Prostate gland (tissue), 2 donors: ENCODE results near the gene OSBP. TPM values are rescaled to one million over a fixed set of nuclear protein-coding genes. Genes with fewer than 3 reads are reported as not detected.

ENCODE experiments used
- DNase-seq: peaks from one replicate; pipeline ENCODE4 v3.0.0-alpha.2; 2019; ENCODE audit warnings: low spot score
- H3K27ac ChIP-seq, 2 donors: fragments of 200-600 bp; sonication (generic); 2 replicates each; pipeline ENCODE4 v1.5.1; 2017 to 2019
- H3K27me3 ChIP-seq: fragments of 200-600 bp; sonication (generic); replicated peaks from 2 replicates; pipeline ENCODE4 v1.5.1; 2019; ENCODE audit not compliant: insufficient read depth
- H3K36me3 ChIP-seq, 2 donors: fragments of 200-600 bp; sonication (generic); 1 replicate in 1 of 2; 2 replicates in 1 of 2; pipeline versions ENCODE4 v1.5.1 to v1.8.1; 2017 to 2019
- H3K4me1 ChIP-seq: fragments of 200-600 bp; sonication (generic); replicated peaks from 2 replicates; pipeline ENCODE4 v1.5.1; 2019
- H3K4me3 ChIP-seq, 2 donors: fragments of 200-600 bp; sonication (generic); 2 replicates each; pipeline ENCODE4 v1.5.1; 2017 to 2019
- H3K9me3 ChIP-seq: fragments of 200-600 bp; sonication (generic); 2 replicates; pipeline ENCODE4 v1.5.1; 2017
- CTCF ChIP-seq, 4 experiments: fragments of 200-600 bp in 2 of 4; fragments of 450-650 bp in 2 of 4; sonication (generic) in 2 of 4; IDR thresholded peaks; 1 replicate in 3 of 4; 2 replicates in 1 of 4; pipeline ENCODE4 v1.5.1; 2016 to 2019; ENCODE audit warnings: antibody characterized with exemption in 4 of 4, mild to moderate bottlenecking in 2 of 4, moderate library complexity in 2 of 4
- POLR2A ChIP-seq: fragments of 450-650 bp; IDR thresholded peaks from one replicate; pipeline ENCODE4 v1.6.1; 2016; ENCODE audit warnings: antibody characterized with exemption, mild to moderate bottlenecking
- POLR2AphosphoS5 ChIP-seq: sonication (generic); formaldehyde crosslinking; IDR thresholded peaks from one replicate; pipeline ENCODE4 v1.6.1; 2017; ENCODE audit warnings: antibody characterized with exemption
- WGBS: methylation state at CpG from one replicate; pipeline ENCODE4 v1.1.5; 2018; 5-methylcytosine and 5-hydroxymethylcytosine counted together
- intact Hi-C: fragments of 100-400 bp; cut with DNase I; formaldehyde crosslinking; loops from one replicate; pipeline ENCODE4 v1.14.2; 2022
- total RNA-seq, 2 donors: library from RNA; depleted of rRNA; stranded (reverse); fragments of >200 nt; gene quantifications; one replicate each; pipeline ENCODE4 v1.1.0, GENCODE V29; 2016

The OSBP gene
- total RNA-seq, 2 donors from 2014 or later, result 46.1 to 49.0 TPM

GRCh38 chr11:59602432-59602831, 13.1 kb downstream of the OSBP start:
- H3K27me3 ChIP-seq, result no peaks in the 10 kb centered on the region
- H3K4me3 ChIP-seq, result no peak overlapping the region
- no peak for DNase-seq
- H3K9me3 ChIP-seq, result no peaks in the 10 kb centered on the region
- intact Hi-C loops, result no loop called here
- H3K36me3 ChIP-seq, result peaks cover 3 to 24% of the 10 kb centered on the region in 2 donors
- TF ChIP-seq POLR2AphosphoS5, result no peak
- no peak for TF ChIP-seq CTCF (IDR thresholded peaks at IDR 0.05)
- H3K27ac ChIP-seq, result no peak overlapping the region
- WGBS, result 93% methylated on average over 6 of the region's 6 CpGs
- no peaks in the 10 kb centered on the region for H3K4me1 ChIP-seq

- peaks cover 3 to 24% of the 10 kb centered on the region in 2 donors for H3K36me3 ChIP-seq
- no peaks in the 10 kb centered on the region for H3K27me3 ChIP-seq
- WGBS, result 67% methylated on average over 4 of the region's 4 CpGs
- no peak for DNase-seq
- no peak overlapping the region for H3K4me3 ChIP-seq
- H3K4me1 ChIP-seq, result no peaks in the 10 kb centered on the region
- no peak overlapping the region for H3K27ac ChIP-seq
- no peak for TF ChIP-seq CTCF (IDR thresholded peaks at IDR 0.05)
- no peak for TF ChIP-seq POLR2AphosphoS5
- TF ChIP-seq POLR2A, result no peak
- intact Hi-C loops, result no loop called here
- H3K9me3 ChIP-seq, result no peaks in the 10 kb centered on the region
Observed at GRCh38 chr11:59601788-59602187, 13.8 kb downstream of the OSBP start.

- TF ChIP-seq POLR2AphosphoS5, result no peak
- TF ChIP-seq CTCF (IDR thresholded peaks at IDR 0.05), result no peak
- no peaks in the 10 kb centered on the region for H3K27me3 ChIP-seq
- no peaks in the 10 kb centered on the region for H3K9me3 ChIP-seq
- peaks cover 3 to 24% of the 10 kb centered on the region in 2 donors for H3K36me3 ChIP-seq
- intact Hi-C loops, result no loop called here
- no peak overlapping the region for H3K4me3 ChIP-seq
- no peak for DNase-seq
- no peak overlapping the region for H3K27ac ChIP-seq
- no peaks in the 10 kb centered on the region for H3K4me1 ChIP-seq
- 83% methylated on average over 4 of the region's 4 CpGs for WGBS
Observed at GRCh38 chr11:59600636-59601035, 14.9 kb downstream of the OSBP start.

GRCh38 chr11:59600234-59600633, 15.3 kb downstream of the OSBP start:
- intact Hi-C loops, result no loop called here
- Histone ChIP-seq H3K9me3 (no peaks in the 10 kb centered on the region), H3K4me1 (no peaks in the 10 kb centered on the region), H3K4me3 (no peak overlapping the region), H3K36me3 (peaks cover 3 to 24% of the 10 kb centered on the region in 2 donors), H3K27me3 (no peaks in the 10 kb centered on the region), H3K27ac (no peak overlapping the region)
- TF ChIP-seq POLR2AphosphoS5 (no peak), CTCF (IDR thresholded peaks at IDR 0.05) (no peak), POLR2A (no peak)
- 95% methylated on average over 2 of the region's 2 CpGs for WGBS
- DNase-seq, result no peak

- intact Hi-C loops, result no loop called here
Observed at GRCh38 chr11:59598961-59599360, 16.6 kb downstream of the OSBP start.

More at GRCh38 chr11:59598961-59599360, 16.6 kb downstream of the OSBP start:
- 85% methylated on average over 1 of the region's 1 CpG for whole genome bisulfite sequencing
- no peak for TF ChIP-seq POLR2A
- no peak for TF ChIP-seq POLR2AphosphoS5
- TF ChIP-seq CTCF (IDR thresholded peaks at IDR 0.05), result no peak
- Histone ChIP-seq H3K4me3 (no peak overlapping the region), H3K4me1 (no peaks in the 10 kb centered on the region), H3K27me3 (no peaks in the 10 kb centered on the region), H3K9me3 (no peaks in the 10 kb centered on the region), H3K36me3 (peaks cover 3 to 24% of the 10 kb centered on the region in 2 donors), H3K27ac (no peak overlapping the region)
- DNase-seq, result no peak
